GM23338 (cell line): Measurements from ENCODE around the gene PHF1. TPM values are rescaled to one million over a fixed set of nuclear protein-coding genes. Genes with fewer than 3 reads are reported as not detected.
"Not testable (repeated sequence)": the region's sequence is repeated elsewhere in the genome, so short reads cannot be mapped to it uniquely, and the experiment has no call there.

Experiments
- ATAC-seq: fragments of 200-7000 bp; cut with Tn5 transposase; 3 replicates; pipeline ENCODE4 v1.9.1; 2020
- DNase-seq: peaks from one replicate; pipeline ENCODE4 v3.0.0-alpha.2; 2015; ENCODE audit warnings: low spot score
- H2AFZ ChIP-seq: fragments of 200-600 bp; sonication (generic); 2 replicates; pipeline ENCODE4 v1.8.0; 2016; ENCODE audit warnings: antibody characterized with exemption, mild to moderate bottlenecking, moderate library complexity
- H3F3A ChIP-seq: fragments of 200-600 bp; sonication (generic); replicated peaks from 2 replicates; pipeline ENCODE4 v1.8.0; 2017; ENCODE audit warnings: antibody characterized with exemption, mixed run types, low read depth
- H3K27ac ChIP-seq: fragments of 200-600 bp; sonication (generic); 2 replicates; pipeline ENCODE4 v1.6.1; 2016; ENCODE audit warnings: low read depth
- H3K27me3 ChIP-seq: fragments of 200-600 bp; sonication (generic); 2 replicates; pipeline ENCODE4 v1.8.0; 2016; ENCODE audit warnings: mild to moderate bottlenecking, mixed run types, moderate library complexity; ENCODE audit not compliant: insufficient read depth
- H3K36me3 ChIP-seq: fragments of 200-600 bp; sonication (generic); 2 replicates; pipeline ENCODE4 v1.8.0; 2016; ENCODE audit warnings: mild to moderate bottlenecking; ENCODE audit not compliant: insufficient read depth
- H3K4me1 ChIP-seq: fragments of 200-600 bp; sonication (generic); 2 replicates; pipeline ENCODE4 v1.8.0; 2016; ENCODE audit warnings: mild to moderate bottlenecking, moderate library complexity; ENCODE audit not compliant: insufficient read depth
- H3K4me2 ChIP-seq: fragments of 200-600 bp; sonication (generic); 2 replicates; pipeline ENCODE4 v1.7.1; 2017; ENCODE audit warnings: mixed run types
- H3K4me3 ChIP-seq: fragments of 200-600 bp; sonication (generic); 2 replicates; pipeline ENCODE4 v1.6.1; 2016; ENCODE audit warnings: mixed run types
- H3K79me2 ChIP-seq: fragments of 200-600 bp; sonication (generic); replicated peaks from 2 replicates; pipeline ENCODE4 v1.8.0; 2017; ENCODE audit warnings: mild to moderate bottlenecking; ENCODE audit not compliant: insufficient read depth
- H3K9me2 ChIP-seq: fragments of 200-600 bp; sonication (generic); 2 replicates; pipeline ENCODE4 v1.8.0; 2017; ENCODE audit not compliant: insufficient read depth
- H4K20me1 ChIP-seq: fragments of 200-600 bp; sonication (generic); replicated peaks from 2 replicates; pipeline ENCODE4 v1.8.0; 2017; ENCODE audit warnings: mild to moderate bottlenecking; ENCODE audit not compliant: insufficient read depth
- H3K27ac Mint-ChIP-seq: 2 replicates; pipeline ENCODE4 v1.8.0; 2020; ENCODE audit warnings: inconsistent platforms, mild to moderate bottlenecking, moderate library complexity, mixed read lengths
- H3K27me3 Mint-ChIP-seq: 3 replicates; pipeline ENCODE4 v1.8.0; 2022; ENCODE audit warnings: low read depth, mild to moderate bottlenecking, moderate library complexity, mixed read lengths, inconsistent platforms; ENCODE audit not compliant: insufficient read depth, poor library complexity
- H3K36me3 Mint-ChIP-seq: 3 replicates; pipeline ENCODE4 v1.8.0; 2021; ENCODE audit warnings: low read depth, mild to moderate bottlenecking, inconsistent platforms, moderate library complexity, mixed read lengths
- H3K4me1 Mint-ChIP-seq: 3 replicates; pipeline ENCODE4 v1.8.0; 2020; ENCODE audit warnings: mild to moderate bottlenecking, inconsistent platforms, mixed read lengths
- H3K4me3 Mint-ChIP-seq: 3 replicates; pipeline ENCODE4 v1.8.0; 2021; ENCODE audit warnings: moderate library complexity, mild to moderate bottlenecking, inconsistent platforms, mixed read lengths
- H3K9me3 Mint-ChIP-seq: 3 replicates; pipeline ENCODE4 v1.8.0; 2020; ENCODE audit warnings: moderate library complexity, mild to moderate bottlenecking, inconsistent platforms, mixed read lengths
- CREB1 ChIP-seq: fragments of 250-450 bp; sonication (Bioruptor Pico); IDR thresholded peaks from 2 replicates; pipeline ENCODE4 v1.5.0; 2020; ENCODE audit warnings: low read depth, mild to moderate bottlenecking, moderate library complexity
- EZH2 ChIP-seq: fragments of 200-600 bp; sonication (generic); IDR thresholded peaks from one replicate; pipeline ENCODE4 v1.8.0; 2017; ENCODE audit warnings: antibody characterized with exemption, mild to moderate bottlenecking, low read depth; ENCODE audit not compliant: unreplicated experiment
- NANOG ChIP-seq: IDR thresholded peaks from 2 replicates; pipeline ENCODE4 v1.6.1; 2016; ENCODE audit warnings: antibody characterized with exemption, borderline replicate concordance
- POLR2AphosphoS5 ChIP-seq: IDR thresholded peaks from 2 replicates; pipeline ENCODE4 v1.6.1; 2016; ENCODE audit warnings: antibody characterized with exemption, low read depth
- ZNF114 ChIP-seq: fragments of 250-450 bp; sonication (Bioruptor Pico); IDR thresholded peaks from 2 replicates; pipeline ENCODE4 v1.5.0; 2020; ENCODE audit warnings: mild to moderate bottlenecking, moderate library complexity
- ZNF331 ChIP-seq: fragments of 250-450 bp; sonication (Bioruptor Pico); IDR thresholded peaks from 2 replicates; pipeline ENCODE4 v1.5.0; 2020; ENCODE audit warnings: low read depth, mild to moderate bottlenecking, moderate library complexity
- polyA plus RNA-seq: library from polyadenylated mRNA; unstranded; fragments of >200 nt; fragmentation: Nextera tagmentation; extraction: Ambion mirVana; gene quantifications from 2 replicates; pipeline ENCODE4 v1.2.1, GENCODE V29; 2016
- total RNA-seq: library from RNA; depleted of rRNA; stranded (reverse); fragments of >200 nt; shearing (Covaris generic); gene quantifications from 2 replicates; pipeline ENCODE4 v1.2.3, GENCODE V29; 2014

PHF1 gene
- total and polyA plus RNA-seq, 2 experiments from 2014 or later = 29.4 to 46.7 TPM

DNA sequence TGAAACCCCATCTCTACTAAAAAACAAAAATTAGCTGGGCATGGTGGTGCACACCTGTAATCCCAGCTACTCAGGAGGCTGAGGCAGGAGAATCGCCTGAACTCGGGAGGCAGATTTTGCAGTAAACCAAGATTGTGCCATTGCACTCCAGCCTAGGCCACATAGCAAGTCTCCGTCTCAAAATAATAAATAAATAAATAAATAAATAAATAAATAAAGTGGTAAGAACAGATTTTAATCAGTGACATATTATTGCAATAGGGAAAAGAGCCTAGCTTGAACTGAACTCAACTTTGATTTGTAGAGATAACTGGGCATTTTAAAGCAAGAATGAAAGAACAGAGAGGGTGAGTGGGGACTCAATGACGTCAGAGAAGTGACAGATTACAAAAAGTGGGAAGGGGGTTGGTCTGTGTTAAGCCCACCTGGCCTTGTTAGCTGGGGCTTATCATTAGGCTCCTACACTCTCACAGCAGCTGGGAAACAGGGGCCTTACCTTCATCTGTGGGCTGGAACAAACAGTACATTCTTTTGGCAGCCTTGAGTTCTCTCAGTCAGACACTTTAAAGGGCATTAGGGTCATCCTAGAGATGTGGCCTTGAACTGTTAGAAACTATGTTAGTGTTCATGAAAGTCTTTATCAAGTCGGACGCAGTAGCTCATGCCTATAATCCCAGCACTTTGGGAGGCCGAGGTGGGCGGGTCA is 43.7 kb upstream of the PHF1 start:
- H3K4me3 Mint-ChIP-seq = no peak overlapping the region
- Histone ChIP-seq H3K27me3 (no peaks in the 10 kb centered on the region), H3F3A (0 out of 2 replicates have a peak, but pooled peaks cover 3% of the 10 kb centered on the region), H3K4me2 (no peak overlapping the region), H4K20me1 (no peaks in the 10 kb centered on the region), H3K9me2 (no peaks in the 10 kb centered on the region), H3K4me1 (peaks cover under 1% of the 10 kb centered on the region; the same call in 1 of the 2 replicates), H3K4me3 (no peak overlapping the region), H3K79me2 (no peaks in the 10 kb centered on the region), H3K36me3 (no peaks in the 10 kb centered on the region), H3K27ac (no peak overlapping the region), H2AFZ (no peak overlapping the region)
- no peaks in the 10 kb centered on the region for H3K9me3 Mint-ChIP-seq
- H3K27ac Mint-ChIP-seq = no peak overlapping the region
- TF ChIP-seq CREB1 (no peak), POLR2AphosphoS5 (no peak), NANOG (no peak), ZNF114 (CRISPR knock-in tag) (no peak)
- peaks cover 6% of the 10 kb centered on the region for H3K4me1 Mint-ChIP-seq
- ATAC-seq (no peak), DNase-seq (no peak)
- peaks cover 7% of the 10 kb centered on the region for H3K27me3 Mint-ChIP-seq
- H3K36me3 Mint-ChIP-seq = no peaks in the 10 kb centered on the region

- not testable (repeated sequence) for ATAC-seq, H3K27me3 Mint-ChIP-seq, H3K4me2 ChIP-seq, H4K20me1 ChIP-seq, H3K27ac ChIP-seq, H3K36me3 Mint-ChIP-seq, H3K27me3 ChIP-seq, H3K79me2 ChIP-seq, H3K4me3 Mint-ChIP-seq, H3K4me1 ChIP-seq, DNase-seq, H3K4me3 ChIP-seq, H3K36me3 ChIP-seq, H3F3A ChIP-seq, H3K9me3 Mint-ChIP-seq, H3K9me2 ChIP-seq, H3K27ac Mint-ChIP-seq, H2AFZ ChIP-seq
- peaks cover 11% of the 10 kb centered on the region for H3K4me1 Mint-ChIP-seq
Observed at GRCh38 chr6:33367715-33368025, 43.1 kb upstream of the PHF1 start.

- not testable (repeated sequence) for DNase-seq, H3K27me3 Mint-ChIP-seq, H3K9me2 ChIP-seq, H3K36me3 ChIP-seq, H3F3A ChIP-seq, H3K9me3 Mint-ChIP-seq, H3K27me3 ChIP-seq, H3K79me2 ChIP-seq, H3K36me3 Mint-ChIP-seq, H3K4me2 ChIP-seq, ATAC-seq, H3K4me3 ChIP-seq, H3K27ac ChIP-seq, H3K27ac Mint-ChIP-seq, H4K20me1 ChIP-seq, H3K4me3 Mint-ChIP-seq
- H3K4me1 ChIP-seq = peaks cover 27% of the 10 kb centered on the region
- H3K4me1 Mint-ChIP-seq = peaks cover 31% of the 10 kb centered on the region
- H2AFZ ChIP-seq = peak overlapping the region; percentile 24; the same call in 1 of the 2 replicates
Observed at GRCh38 chr6:33371901-33372300, 38.9 kb upstream of the PHF1 start.

DNA sequence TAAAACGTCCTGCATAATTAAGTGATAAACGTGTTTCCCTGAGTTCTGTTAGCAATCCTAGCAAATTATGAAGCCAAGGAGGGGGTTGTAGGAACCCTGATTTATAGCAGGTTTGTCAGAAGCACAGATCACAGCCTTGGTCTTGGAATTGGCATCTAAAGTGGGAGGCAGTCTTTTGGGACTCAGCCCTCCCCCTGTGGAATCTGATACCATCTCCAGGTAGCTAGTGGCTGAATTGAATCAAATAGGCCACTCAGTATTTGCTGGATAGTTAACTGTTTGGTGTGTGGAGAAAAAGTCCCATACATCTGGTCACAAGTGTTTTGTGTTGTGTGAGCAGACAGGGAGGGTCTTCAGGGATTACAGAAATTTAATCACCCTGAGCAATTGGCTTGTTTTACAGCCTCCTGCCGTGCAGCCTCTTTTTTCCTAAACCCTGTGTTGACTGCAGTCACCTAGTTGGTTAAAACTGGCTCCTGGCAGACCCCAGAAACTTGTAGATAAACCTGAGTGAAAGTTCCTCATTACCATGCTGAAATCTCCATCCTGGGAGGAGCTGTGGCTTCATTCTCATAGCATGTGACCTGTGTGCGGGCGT is 38.2 kb upstream of the PHF1 start:
- 0 out of 2 replicates have a peak, but pooled peaks cover 3% of the 10 kb centered on the region for H3F3A ChIP-seq
- H3K9me2 ChIP-seq = no peaks in the 10 kb centered on the region
- H3K27me3 ChIP-seq = no peaks in the 10 kb centered on the region
- H3K4me1 Mint-ChIP-seq = peaks cover 31% of the 10 kb centered on the region
- H3K4me2 ChIP-seq = 0 out of 2 replicates have a peak overlapping the region, but pooled peaks have one; percentile 3
- peak overlapping the region; percentile 24 for H2AFZ ChIP-seq
- no peaks in the 10 kb centered on the region for H3K9me3 Mint-ChIP-seq
- no peaks in the 10 kb centered on the region for H4K20me1 ChIP-seq
- H3K79me2 ChIP-seq = no peaks in the 10 kb centered on the region
- DNase-seq (peak; percentile 38), ATAC-seq (peak; percentile 73)
- no peaks in the 10 kb centered on the region for H3K36me3 Mint-ChIP-seq
- H3K4me3 Mint-ChIP-seq = no peak overlapping the region; the same call in 2 of the 3 replicates
- H3K4me1 ChIP-seq = peaks cover 27% of the 10 kb centered on the region
- H3K27me3 Mint-ChIP-seq = peaks cover 4% of the 10 kb centered on the region
- H3K27ac Mint-ChIP-seq = peak overlapping the region; percentile 49
- TF ChIP-seq EZH2 (no peak), ZNF331 (CRISPR knock-in tag) (no peak)
- 0 out of 2 replicates have a peak overlapping the region, but pooled peaks have one; percentile 39 for H3K27ac ChIP-seq
- H3K36me3 ChIP-seq = no peaks in the 10 kb centered on the region
- H3K4me3 ChIP-seq = no peak overlapping the region
